ENCODE data around the gene IL10RA. TPM values are rescaled to one million over a fixed set of nuclear protein-coding genes. Genes with fewer than 3 reads are reported as not detected.

Gene IL10RA
- total and polyA plus RNA-seq, 2 experiments from 2014 or later = 0.10 TPM; not detected in 1

DNA sequence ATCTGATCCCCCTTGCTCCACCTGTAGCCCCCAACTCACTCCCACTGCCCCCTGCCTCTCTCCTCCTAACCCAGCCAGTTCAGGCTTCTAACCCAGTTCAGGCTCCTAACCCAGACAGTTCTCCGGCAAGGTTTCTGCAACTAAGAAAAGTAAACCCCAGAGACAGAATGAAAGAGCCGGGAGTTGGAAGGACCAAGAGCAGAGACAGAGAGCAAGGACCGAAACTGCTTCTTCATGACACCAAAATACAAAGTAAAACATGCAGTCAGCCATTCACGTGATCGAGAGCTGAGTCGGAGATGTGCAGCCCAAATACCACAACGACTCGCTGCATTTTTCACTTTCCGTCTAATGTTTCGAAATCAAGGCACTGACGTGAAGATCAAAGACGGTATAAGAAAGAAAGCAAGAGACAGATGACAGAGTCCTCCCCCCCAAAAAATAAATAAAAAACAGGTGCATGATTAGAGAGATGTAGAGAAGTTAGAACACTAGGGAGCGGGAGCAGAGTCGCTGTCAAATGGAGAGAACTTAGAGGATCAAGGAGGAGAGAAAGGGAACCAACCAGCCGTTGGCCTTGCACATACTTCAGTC, 884 bp downstream of the IL10RA start:
- Histone ChIP-seq H3K36me3 (ENCODE audit: insufficient read depth) (no peaks in the 10 kb centered on the region), H3K4me1 (ENCODE audit: insufficient read depth) (peaks cover 5% of the 10 kb centered on the region; the same call in 1 of the 2 replicates), H3K9me2 (ENCODE audit: insufficient read depth) (no peaks in the 10 kb centered on the region), H3F3A (replicated peaks; ENCODE audit: low read depth) (no peaks in the 10 kb centered on the region), H3K27me3 (ENCODE audit: insufficient read depth) (peaks cover 33% of the 10 kb centered on the region), H4K20me1 (replicated peaks; ENCODE audit: insufficient read depth) (no peaks in the 10 kb centered on the region), H3K79me2 (replicated peaks; ENCODE audit: insufficient read depth) (no peaks in the 10 kb centered on the region), H3K27ac (ENCODE audit: low read depth) (no peak overlapping the region), H3K4me2 (peak overlapping the region; percentile 90), H3K4me3 (peak overlapping the region; percentile 79), H2AFZ (peak overlapping the region; percentile 99; the same call in 1 of the 2 replicates)
- no peak overlapping the region for H3K27ac Mint-ChIP-seq
- TF ChIP-seq STAT1 (IDR thresholded peaks at IDR 0.05; ENCODE audit: unreplicated experiment) = no peak
- no peak for TF ChIP-seq CTCF (conservative IDR thresholded peaks at IDR 0.05; ENCODE audit: low read depth in 2 of 2)
- no peak for TF ChIP-seq ZNF331 (CRISPR knock-in tag; IDR thresholded peaks at IDR 0.05; ENCODE audit: low read depth)
- no peak for TF ChIP-seq ZNF462 (CRISPR knock-in tag; IDR thresholded peaks at IDR 0.05)
- no peak for TF ChIP-seq JUNB (IDR thresholded peaks at IDR 0.05; ENCODE audit: unreplicated experiment)
- TF ChIP-seq NANOG (IDR thresholded peaks at IDR 0.05; ENCODE audit: borderline replicate concordance) = no peak
- TF ChIP-seq EZH2 (IDR thresholded peaks at IDR 0.05; ENCODE audit: low read depth, unreplicated experiment) = no peak
- TF ChIP-seq CREB1 (CRISPR knock-in tag; IDR thresholded peaks at IDR 0.05; ENCODE audit: low read depth) = no peak
- TF ChIP-seq, protein P1, sequence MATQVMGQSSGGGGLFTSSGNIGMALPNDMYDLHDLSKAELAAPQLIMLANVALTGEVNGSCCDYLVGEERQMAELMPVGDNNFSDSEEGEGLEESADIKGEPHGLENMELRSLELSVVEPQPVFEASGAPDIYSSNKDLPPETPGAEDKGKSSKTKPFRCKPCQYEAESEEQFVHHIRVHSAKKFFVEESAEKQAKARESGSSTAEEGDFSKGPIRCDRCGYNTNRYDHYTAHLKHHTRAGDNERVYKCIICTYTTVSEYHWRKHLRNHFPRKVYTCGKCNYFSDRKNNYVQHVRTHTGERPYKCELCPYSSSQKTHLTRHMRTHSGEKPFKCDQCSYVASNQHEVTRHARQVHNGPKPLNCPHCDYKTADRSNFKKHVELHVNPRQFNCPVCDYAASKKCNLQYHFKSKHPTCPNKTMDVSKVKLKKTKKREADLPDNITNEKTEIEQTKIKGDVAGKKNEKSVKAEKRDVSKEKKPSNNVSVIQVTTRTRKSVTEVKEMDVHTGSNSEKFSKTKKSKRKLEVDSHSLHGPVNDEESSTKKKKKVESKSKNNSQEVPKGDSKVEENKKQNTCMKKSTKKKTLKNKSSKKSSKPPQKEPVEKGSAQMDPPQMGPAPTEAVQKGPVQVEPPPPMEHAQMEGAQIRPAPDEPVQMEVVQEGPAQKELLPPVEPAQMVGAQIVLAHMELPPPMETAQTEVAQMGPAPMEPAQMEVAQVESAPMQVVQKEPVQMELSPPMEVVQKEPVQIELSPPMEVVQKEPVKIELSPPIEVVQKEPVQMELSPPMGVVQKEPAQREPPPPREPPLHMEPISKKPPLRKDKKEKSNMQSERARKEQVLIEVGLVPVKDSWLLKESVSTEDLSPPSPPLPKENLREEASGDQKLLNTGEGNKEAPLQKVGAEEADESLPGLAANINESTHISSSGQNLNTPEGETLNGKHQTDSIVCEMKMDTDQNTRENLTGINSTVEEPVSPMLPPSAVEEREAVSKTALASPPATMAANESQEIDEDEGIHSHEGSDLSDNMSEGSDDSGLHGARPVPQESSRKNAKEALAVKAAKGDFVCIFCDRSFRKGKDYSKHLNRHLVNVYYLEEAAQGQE (IDR thresholded peaks at IDR 0.05; ENCODE audit: unreplicated experiment) = no peak
- TF ChIP-seq POLR2AphosphoS5 (IDR thresholded peaks at IDR 0.05; ENCODE audit: low read depth) = no peak
- TF ChIP-seq, protein P2, sequence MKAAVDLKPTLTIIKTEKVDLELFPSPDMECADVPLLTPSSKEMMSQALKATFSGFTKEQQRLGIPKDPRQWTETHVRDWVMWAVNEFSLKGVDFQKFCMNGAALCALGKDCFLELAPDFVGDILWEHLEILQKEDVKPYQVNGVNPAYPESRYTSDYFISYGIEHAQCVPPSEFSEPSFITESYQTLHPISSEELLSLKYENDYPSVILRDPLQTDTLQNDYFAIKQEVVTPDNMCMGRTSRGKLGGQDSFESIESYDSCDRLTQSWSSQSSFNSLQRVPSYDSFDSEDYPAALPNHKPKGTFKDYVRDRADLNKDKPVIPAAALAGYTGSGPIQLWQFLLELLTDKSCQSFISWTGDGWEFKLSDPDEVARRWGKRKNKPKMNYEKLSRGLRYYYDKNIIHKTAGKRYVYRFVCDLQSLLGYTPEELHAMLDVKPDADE (IDR thresholded peaks at IDR 0.05) = no peak
- TF ChIP-seq EZH2phosphoT487 (IDR thresholded peaks at IDR 0.05; ENCODE audit: unreplicated experiment) = no peak
- no peak for TF ChIP-seq ZNF114 (CRISPR knock-in tag; IDR thresholded peaks at IDR 0.05)
- peaks cover 5% of the 10 kb centered on the region; the same call in 1 of the 3 replicates for H3K9me3 Mint-ChIP-seq
- H3K4me3 Mint-ChIP-seq = peak overlapping the region; percentile 72
- peaks cover 30% of the 10 kb centered on the region for H3K27me3 Mint-ChIP-seq (ENCODE audit: insufficient read depth, low read depth, poor library complexity)
- H3K36me3 Mint-ChIP-seq (ENCODE audit: low read depth) = no peaks in the 10 kb centered on the region
- DNase-seq (ENCODE audit: low spot score) (no peak), ATAC-seq (no peak)
- peaks cover 12% of the 10 kb centered on the region; the same call in 2 of the 3 replicates for H3K4me1 Mint-ChIP-seq
